Panc1 (cell line): ENCODE results near the gene ARHGEF3. TPM values are rescaled to one million over a fixed set of nuclear protein-coding genes. Genes with fewer than 3 reads are reported as not detected.

Experiments used
- ATAC-seq: fragments of 200-7000 bp; cut with Tn5 transposase; 2 replicates; pipeline ENCODE4 v1.9.1; 2020; ENCODE audit warnings: mild to moderate bottlenecking, moderate library complexity
- BruUV-seq: library from RNA; stranded (reverse); fragments of 400-500 nt; replicated peaks from 2 replicates; lab custom pipeline; 2021; lab: Mats Ljungman, UMichigan
- CTCF ChIA-PET: fragments of 300-600 bp; sonication (Branson Sonifier 250); formaldehyde crosslinking; loops from one replicate; lab custom pipeline; 2022; ENCODE audit warnings: antibody characterized with exemption; lab: Charles Lee
- POLR2A ChIA-PET: fragments of 300-600 bp; sonication (Branson Sonifier 250); formaldehyde crosslinking; loops from one replicate; lab custom pipeline; 2022; ENCODE audit warnings: antibody characterized with exemption; lab: Charles Lee
- DNase-seq: peaks from one replicate; pipeline ENCODE4 v3.0.0-alpha.2; 2010; ENCODE audit warnings: low read depth, low spot score
- H3K27ac ChIP-seq: 2 replicates; pipeline ENCODE4 v1.5.1; 2011; ENCODE audit warnings: mild to moderate bottlenecking, low read length, inconsistent platforms
- H3K27me3 ChIP-seq: fragments of 200-500 bp; sonication (Bioruptor generic); 2 replicates; pipeline ENCODE4 v1.6.0; 2014; ENCODE audit warnings: low read length, inconsistent platforms; ENCODE audit not compliant: control insufficient read depth, insufficient read depth
- H3K36me3 ChIP-seq: fragments of 200-500 bp; sonication (Bioruptor generic); 2 replicates; pipeline ENCODE4 v1.5.1; 2014; ENCODE audit warnings: inconsistent platforms, mild to moderate bottlenecking, low read length, moderate library complexity; ENCODE audit not compliant: control insufficient read depth, insufficient read depth
- H3K4me1 ChIP-seq: 2 replicates; pipeline ENCODE4 v1.5.1; 2011; ENCODE audit warnings: inconsistent platforms, mild to moderate bottlenecking, low read length, moderate library complexity; ENCODE audit not compliant: control insufficient read depth, insufficient read depth
- H3K4me3 ChIP-seq, 2 experiments: 2 replicates each; pipeline ENCODE4 v1.5.1; 2011 to 2012; ENCODE audit warnings: low read depth in 2 of 2, low read length in 2 of 2, mild to moderate bottlenecking in 2 of 2, inconsistent platforms in 1 of 2, moderate library complexity in 1 of 2
- H3K9me3 ChIP-seq: fragments of 200-500 bp; sonication (Bioruptor generic); 2 replicates; pipeline ENCODE4 v1.5.1; 2014; ENCODE audit warnings: low read depth, mild to moderate bottlenecking, inconsistent platforms, low read length, moderate library complexity; ENCODE audit not compliant: control insufficient read depth, insufficient read depth
- POLR2AphosphoS5 ChIP-seq: IDR thresholded peaks from 2 replicates; pipeline ENCODE4 v1.6.1; 2012; ENCODE audit warnings: mild to moderate bottlenecking, low read depth, low read length, moderate library complexity
- SIN3A ChIP-seq: IDR thresholded peaks from 2 replicates; pipeline ENCODE4 v1.6.1; 2012; ENCODE audit warnings: low read depth, mild to moderate bottlenecking, low read length, moderate library complexity, borderline replicate concordance; ENCODE audit not compliant: insufficient read depth
- TCF7L2 ChIP-seq: IDR thresholded peaks from 2 replicates; pipeline ENCODE4 v1.6.1; 2011; ENCODE audit warnings: mild to moderate bottlenecking, low read depth, low read length, inconsistent platforms
- in situ Hi-C: cut with HindIII; loops from 2 replicates; pipeline ENCODE4 v1.10.0; 2016; ENCODE audit warnings: low sequenced_read_pairs, low pct_unique_long_range_greater_than_20kb
- intact Hi-C: fragments of 100-400 bp; cut with micrococcal nuclease; formaldehyde crosslinking; loops from one replicate; pipeline ENCODE4 v1.10.0; 2022; ENCODE audit not compliant: unreplicated experiment
- total RNA-seq: library from RNA; stranded (reverse); gene quantifications from one replicate; pipeline ENCODE4 v1.2.1, GENCODE V29; 2021; ENCODE audit not compliant: unreplicated experiment
- TF ChIP-seq, protein P1 (sequence below): fragments of 450-650 bp; IDR thresholded peaks from 2 replicates; pipeline ENCODE4 v1.5.1; 2017; ENCODE audit warnings: mild to moderate bottlenecking
- TF ChIP-seq, protein P2 (sequence below), 2 experiments: IDR thresholded peaks; 2 replicates each; pipeline ENCODE4 v1.6.1; 2011 to 2012; ENCODE audit warnings: low read depth in 2 of 2, control low read depth in 1 of 2, low read length in 1 of 2, mild to moderate bottlenecking in 1 of 2, moderate library complexity in 1 of 2; ENCODE audit not compliant: insufficient read depth in 1 of 2

ARHGEF3 gene
- total RNA-seq, 1 experiment from 2014 or later: 19.8 TPM

DNA sequence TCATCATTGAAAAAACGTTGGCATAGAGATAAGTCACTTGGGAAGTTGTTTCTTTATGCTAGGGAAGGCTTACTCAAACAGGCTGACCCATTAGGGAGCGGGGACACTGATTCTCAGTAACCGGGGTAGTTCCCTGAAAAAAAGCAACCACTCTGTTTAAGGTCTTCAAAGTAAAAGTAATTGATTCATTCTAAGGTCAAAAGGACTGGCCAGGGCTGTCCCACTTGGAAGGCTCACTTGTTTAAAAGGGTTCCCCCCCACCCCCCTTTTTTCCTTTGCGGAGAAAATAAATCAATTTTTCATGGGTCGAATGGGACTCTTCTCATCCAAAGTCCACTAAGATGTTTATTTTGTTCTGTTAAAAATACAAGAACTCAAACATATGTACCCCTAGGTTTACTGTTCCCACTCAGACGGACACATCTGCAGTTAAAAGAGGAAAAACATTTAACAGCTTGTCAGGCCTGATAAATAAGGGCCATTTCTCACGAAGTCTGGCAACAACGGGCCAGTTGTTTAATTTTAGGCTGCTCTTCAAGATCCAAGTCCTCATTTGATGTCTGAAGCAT lies 53.0 kb downstream of the ARHGEF3 start:
- POLR2A ChIA-PET: no interaction called here

DNA sequence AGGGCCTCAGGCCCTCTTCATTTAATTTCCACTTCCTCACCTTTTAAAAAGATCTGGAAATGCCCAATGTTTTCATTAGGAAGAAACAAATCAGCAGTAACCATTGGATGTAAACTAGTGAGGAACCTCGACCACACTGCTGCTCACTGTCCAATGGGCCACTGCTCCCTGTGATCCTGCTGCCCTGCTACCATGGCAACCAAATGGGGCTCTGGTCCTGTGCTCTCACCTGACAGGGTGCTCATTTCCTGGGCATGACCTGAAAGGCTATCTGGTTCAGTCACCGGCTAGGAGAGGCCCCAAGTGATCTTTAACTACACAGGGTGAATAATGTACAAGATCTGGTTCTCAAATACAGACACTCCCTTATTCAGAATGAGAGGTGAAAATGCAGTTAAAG lies 54.6 kb downstream of the ARHGEF3 start:
- H3K27me3 ChIP-seq: no peaks in the 10 kb centered on the region
- H3K27ac ChIP-seq: no peak overlapping the region
- no peaks in the 10 kb centered on the region for H3K36me3 ChIP-seq
- ChIA-PET CTCF (interaction anchor here (1.0 kb wide), 1 partner anchor 11 kb away, joined by 3 read pairs; no protein-coding TSS in a partner anchor), POLR2A (no interaction called here)
- TF ChIP-seq POLR2AphosphoS5 (no peak), SIN3A (no peak), TCF7L2 (no peak)
- TF ChIP-seq, protein P1, sequence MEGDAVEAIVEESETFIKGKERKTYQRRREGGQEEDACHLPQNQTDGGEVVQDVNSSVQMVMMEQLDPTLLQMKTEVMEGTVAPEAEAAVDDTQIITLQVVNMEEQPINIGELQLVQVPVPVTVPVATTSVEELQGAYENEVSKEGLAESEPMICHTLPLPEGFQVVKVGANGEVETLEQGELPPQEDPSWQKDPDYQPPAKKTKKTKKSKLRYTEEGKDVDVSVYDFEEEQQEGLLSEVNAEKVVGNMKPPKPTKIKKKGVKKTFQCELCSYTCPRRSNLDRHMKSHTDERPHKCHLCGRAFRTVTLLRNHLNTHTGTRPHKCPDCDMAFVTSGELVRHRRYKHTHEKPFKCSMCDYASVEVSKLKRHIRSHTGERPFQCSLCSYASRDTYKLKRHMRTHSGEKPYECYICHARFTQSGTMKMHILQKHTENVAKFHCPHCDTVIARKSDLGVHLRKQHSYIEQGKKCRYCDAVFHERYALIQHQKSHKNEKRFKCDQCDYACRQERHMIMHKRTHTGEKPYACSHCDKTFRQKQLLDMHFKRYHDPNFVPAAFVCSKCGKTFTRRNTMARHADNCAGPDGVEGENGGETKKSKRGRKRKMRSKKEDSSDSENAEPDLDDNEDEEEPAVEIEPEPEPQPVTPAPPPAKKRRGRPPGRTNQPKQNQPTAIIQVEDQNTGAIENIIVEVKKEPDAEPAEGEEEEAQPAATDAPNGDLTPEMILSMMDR: no peak
- TF ChIP-seq, protein P2, sequence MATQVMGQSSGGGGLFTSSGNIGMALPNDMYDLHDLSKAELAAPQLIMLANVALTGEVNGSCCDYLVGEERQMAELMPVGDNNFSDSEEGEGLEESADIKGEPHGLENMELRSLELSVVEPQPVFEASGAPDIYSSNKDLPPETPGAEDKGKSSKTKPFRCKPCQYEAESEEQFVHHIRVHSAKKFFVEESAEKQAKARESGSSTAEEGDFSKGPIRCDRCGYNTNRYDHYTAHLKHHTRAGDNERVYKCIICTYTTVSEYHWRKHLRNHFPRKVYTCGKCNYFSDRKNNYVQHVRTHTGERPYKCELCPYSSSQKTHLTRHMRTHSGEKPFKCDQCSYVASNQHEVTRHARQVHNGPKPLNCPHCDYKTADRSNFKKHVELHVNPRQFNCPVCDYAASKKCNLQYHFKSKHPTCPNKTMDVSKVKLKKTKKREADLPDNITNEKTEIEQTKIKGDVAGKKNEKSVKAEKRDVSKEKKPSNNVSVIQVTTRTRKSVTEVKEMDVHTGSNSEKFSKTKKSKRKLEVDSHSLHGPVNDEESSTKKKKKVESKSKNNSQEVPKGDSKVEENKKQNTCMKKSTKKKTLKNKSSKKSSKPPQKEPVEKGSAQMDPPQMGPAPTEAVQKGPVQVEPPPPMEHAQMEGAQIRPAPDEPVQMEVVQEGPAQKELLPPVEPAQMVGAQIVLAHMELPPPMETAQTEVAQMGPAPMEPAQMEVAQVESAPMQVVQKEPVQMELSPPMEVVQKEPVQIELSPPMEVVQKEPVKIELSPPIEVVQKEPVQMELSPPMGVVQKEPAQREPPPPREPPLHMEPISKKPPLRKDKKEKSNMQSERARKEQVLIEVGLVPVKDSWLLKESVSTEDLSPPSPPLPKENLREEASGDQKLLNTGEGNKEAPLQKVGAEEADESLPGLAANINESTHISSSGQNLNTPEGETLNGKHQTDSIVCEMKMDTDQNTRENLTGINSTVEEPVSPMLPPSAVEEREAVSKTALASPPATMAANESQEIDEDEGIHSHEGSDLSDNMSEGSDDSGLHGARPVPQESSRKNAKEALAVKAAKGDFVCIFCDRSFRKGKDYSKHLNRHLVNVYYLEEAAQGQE (IDR thresholded peaks at IDR 0.05; ENCODE audit: insufficient read depth in 1 of 2, low read depth in 2 of 2, low read length in 1 of 2): no peak
- BruUV-seq: no TSS peak
- intact Hi-C loops: no loop called here
- no peaks in the 10 kb centered on the region for H3K4me1 ChIP-seq
- in situ Hi-C loops: no loop called here
- DNase-seq: no peak
- H3K4me3 ChIP-seq: no peak overlapping the region
- ATAC-seq: no peak
- no peaks in the 10 kb centered on the region; the same call in 1 of the 2 replicates for H3K9me3 ChIP-seq

More for the DNA sequence above, 53.0 kb downstream of the ARHGEF3 start:
- no peaks in the 10 kb centered on the region for H3K4me1 ChIP-seq
- CTCF ChIA-PET: no interaction called here
- H3K27me3 ChIP-seq: no peaks in the 10 kb centered on the region
- no peaks in the 10 kb centered on the region; the same call in 1 of the 2 replicates for H3K9me3 ChIP-seq
- H3K27ac ChIP-seq: no peak overlapping the region
- in situ Hi-C loops: no loop called here
- BruUV-seq: no TSS peak
- H3K4me3 ChIP-seq: no peak overlapping the region
- no peaks in the 10 kb centered on the region for H3K36me3 ChIP-seq
- ATAC-seq (no peak), DNase-seq (no peak)
- TF ChIP-seq, protein P1: no peak
- TF ChIP-seq SIN3A (no peak), POLR2AphosphoS5 (no peak), TCF7L2 (no peak)
- TF ChIP-seq, protein P2 (IDR thresholded peaks at IDR 0.05; ENCODE audit: insufficient read depth in 1 of 2, low read depth in 2 of 2, low read length in 1 of 2): no peak
- intact Hi-C loops: no loop called here
